Erythroblast (primary cell): ENCODE data around the gene VAMP2.

Experiments used
- DNase-seq, 2 experiments: peaks; one replicate each; lab custom pipeline; 2025; lab: John Stamatoyannopoulos, UW
- GATA1 ChIP-seq: IDR thresholded peaks from 2 replicates; pipeline ENCODE4 v1.6.1; 2011; ENCODE audit warnings: low read depth, mild to moderate bottlenecking, control low read depth, low read length, moderate library complexity
- POLR2A ChIP-seq: IDR thresholded peaks from 2 replicates; pipeline ENCODE4 v1.6.1; 2011; ENCODE audit warnings: mild to moderate bottlenecking, low read length

VAMP2 gene

GRCh38 chr17:8138672-8139371 is 23.9 kb downstream of the VAMP2 start:
- peak; percentile 98 to 99 for DNase-seq
- TF ChIP-seq POLR2A: peak; percentile 81
- TF ChIP-seq GATA1: no peak

- no peak for DNase-seq
- no peak for TF ChIP-seq GATA1
- no peak for TF ChIP-seq POLR2A
These were observed 24.4 kb downstream of the VAMP2 start for GRCh38 chr17:8138374-8138671.

DNA sequence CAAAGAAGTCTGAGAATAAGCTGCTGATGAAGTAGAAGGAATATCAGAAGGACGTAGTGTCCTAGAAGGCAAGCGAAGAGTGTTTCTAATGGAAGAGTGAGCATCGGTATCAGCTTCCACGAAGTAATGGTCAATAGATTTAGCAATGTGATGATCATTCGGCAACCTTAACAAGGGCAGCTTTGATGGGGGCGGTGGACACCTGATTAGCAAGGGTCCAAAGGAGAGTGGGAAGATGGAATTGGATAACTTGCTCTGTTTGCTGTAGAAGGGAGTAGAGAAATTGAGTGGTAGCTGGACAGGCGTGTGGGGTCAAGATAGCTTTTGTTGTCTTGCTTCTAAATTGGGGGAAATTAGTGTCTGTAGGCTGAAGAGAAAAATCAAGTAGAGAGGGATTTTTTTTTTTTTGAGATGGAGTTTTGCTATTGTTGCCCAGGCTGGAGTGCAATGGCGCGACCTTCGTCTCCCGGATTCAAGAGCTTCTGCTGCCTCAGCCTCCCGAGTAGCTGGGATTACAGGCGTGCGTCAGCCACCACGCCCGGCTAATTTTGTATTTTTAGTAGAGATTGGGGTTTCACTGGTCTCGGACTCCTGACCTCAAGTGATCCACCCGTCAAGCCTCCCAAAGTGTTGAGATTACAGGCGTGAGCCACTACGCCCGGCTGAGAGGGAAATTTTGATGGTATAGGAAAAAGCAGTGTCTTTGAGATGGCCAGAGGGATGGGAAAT is 24.9 kb downstream of the VAMP2 start:
- TF ChIP-seq GATA1 (no peak), POLR2A (no peak)
- no peak for DNase-seq

DNA sequence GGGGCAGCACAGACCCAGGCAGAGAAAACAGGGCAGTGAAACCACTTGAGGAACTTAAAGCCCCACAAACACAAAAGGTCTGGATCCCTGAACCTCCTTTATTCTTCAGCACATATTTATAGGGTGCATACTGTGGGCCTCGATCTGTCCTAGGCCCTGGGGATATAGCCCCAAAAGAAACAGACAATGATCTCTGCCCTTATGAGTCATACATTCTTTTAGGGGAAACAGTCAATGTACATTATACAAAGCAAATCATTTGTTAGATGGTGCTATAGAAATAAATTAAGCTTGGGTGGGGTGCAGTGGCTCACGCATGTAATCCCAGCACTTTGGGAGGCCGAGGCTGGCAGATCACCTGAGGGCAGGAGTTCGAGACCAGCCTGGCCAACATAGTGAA is 28.8 kb downstream of the VAMP2 start:
- TF ChIP-seq GATA1 (no peak), POLR2A (no peak)
- DNase-seq: no peak

DNA sequence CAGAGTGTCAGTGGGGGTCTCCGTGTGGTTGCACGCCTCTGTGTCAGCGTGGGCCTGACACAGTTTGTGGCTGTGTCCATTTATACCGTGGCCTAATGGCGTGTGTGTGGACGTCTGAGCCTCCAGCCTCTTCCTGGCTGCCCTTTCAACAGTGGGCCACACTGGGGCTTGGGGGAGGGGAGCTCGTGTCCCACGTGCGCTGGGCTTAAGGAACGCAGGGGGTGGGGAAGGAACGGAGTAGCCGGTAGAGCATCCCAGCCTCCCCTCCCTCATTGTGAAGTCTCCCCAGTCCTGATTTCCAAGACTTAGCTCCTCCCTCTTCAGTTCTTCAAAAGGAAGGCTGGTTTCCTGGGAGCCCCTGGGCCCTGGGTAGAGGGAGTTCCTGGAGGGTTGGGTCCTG is 29.3 kb downstream of the VAMP2 start:
- DNase-seq: no peak
- TF ChIP-seq GATA1 (no peak), POLR2A (no peak)

DNA sequence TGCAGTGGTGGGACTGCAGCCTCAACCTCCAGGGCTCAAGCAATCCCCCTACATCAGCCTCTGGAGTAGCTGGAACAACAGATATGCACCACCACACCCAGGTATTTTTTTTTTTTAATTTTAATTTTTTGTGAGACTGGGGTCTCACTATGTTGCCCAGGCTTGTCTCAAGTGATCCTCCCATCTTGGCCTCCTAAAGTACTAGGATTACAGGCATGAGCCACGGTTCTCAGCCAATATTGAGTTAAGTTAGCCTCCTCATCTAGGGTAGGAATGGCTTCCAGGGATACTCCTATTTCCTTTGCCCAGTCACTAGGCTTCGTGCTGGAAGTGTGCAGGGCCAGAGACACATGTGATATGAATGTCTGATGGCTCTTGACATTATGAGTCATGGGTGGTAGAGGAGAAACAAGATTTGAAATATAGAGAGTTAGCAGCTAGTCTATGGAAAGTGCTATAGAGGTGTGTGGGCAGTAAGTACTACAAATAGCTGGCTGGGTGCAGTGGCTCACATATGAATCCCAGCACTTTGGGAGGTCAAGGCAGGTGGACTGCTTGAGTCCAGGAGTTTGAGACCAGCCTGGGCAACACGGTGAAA is 30.8 kb downstream of the VAMP2 start:
- no peak for DNase-seq
- TF ChIP-seq POLR2A (no peak), GATA1 (no peak)

DNA sequence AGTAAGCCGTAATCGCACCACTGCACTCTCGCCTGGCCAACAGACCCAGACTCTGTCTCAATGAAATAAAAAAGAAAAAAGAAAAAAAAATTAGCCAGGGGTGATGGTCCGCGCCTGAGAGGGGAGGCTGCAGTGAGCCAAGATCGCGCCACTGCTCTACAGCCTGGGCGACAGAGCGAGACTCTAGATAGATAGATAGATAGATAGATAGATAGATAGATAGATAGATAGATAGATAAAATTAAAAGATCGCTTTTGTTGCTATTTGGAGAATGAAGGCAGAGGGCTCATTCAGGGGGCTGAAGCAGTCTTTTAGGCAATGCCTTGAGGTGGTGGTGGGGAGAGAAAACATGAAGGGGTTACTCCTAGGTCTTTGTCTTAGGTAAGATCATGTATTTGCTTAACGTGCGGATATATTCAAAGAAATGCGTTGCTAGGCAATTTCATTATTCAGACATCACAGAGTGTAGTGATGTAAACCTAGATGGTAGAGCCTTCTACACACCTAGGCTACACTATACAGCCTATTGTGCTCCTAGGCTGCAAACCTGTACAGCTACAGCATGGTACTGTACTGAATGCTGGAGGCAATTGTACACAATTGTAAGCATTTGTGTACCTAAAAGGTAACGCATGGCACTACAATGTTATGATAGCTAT is 34.5 kb downstream of the VAMP2 start:
- no peak for DNase-seq
- TF ChIP-seq GATA1 (no peak), POLR2A (no peak)

DNA sequence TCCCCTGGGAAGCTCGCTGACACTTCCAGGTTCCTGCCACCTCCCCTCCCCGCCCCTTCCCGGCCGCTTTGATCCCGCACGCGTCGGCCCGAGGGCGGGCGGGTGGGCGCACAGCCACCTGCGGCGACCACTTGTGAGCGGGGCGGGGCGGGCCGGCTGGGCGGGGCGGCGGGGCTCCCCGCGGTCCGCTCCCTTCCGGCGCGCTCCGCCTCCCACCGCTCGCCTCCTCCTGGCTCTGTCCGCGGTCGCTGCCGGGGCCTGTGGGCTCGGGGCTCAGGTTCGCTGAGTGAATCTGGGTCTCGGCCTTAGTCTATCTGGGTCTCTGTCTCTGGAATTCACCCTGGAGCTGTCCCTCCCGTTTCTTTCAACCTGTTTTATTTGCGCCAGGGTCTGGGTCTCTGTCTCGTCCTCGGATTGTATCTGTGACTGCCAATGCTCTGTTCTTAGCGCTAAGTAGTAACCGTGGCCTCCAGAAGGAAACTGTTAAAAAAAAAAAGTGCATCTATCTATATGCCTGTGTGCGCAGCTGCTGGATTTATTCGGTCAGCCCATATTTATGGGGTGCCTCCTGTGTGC is 36.2 kb downstream of the VAMP2 start:
- TF ChIP-seq POLR2A (no peak), GATA1 (no peak)
- peak; percentile 57 to 58 for DNase-seq

GRCh38 chr17:8125947-8126490 is 36.7 kb downstream of the VAMP2 start:
- no peak for DNase-seq
- TF ChIP-seq POLR2A (no peak), GATA1 (no peak)

- peak; percentile 82 to 92 for DNase-seq
- TF ChIP-seq POLR2A: no peak
- no peak for TF ChIP-seq GATA1
These were observed 37.4 kb downstream of the VAMP2 start for GRCh38 chr17:8125154-8125946.

GRCh38 chr17:8124350-8125153 is 38.2 kb downstream of the VAMP2 start:
- TF ChIP-seq POLR2A (no peak), GATA1 (no peak)
- no peak for DNase-seq

DNA sequence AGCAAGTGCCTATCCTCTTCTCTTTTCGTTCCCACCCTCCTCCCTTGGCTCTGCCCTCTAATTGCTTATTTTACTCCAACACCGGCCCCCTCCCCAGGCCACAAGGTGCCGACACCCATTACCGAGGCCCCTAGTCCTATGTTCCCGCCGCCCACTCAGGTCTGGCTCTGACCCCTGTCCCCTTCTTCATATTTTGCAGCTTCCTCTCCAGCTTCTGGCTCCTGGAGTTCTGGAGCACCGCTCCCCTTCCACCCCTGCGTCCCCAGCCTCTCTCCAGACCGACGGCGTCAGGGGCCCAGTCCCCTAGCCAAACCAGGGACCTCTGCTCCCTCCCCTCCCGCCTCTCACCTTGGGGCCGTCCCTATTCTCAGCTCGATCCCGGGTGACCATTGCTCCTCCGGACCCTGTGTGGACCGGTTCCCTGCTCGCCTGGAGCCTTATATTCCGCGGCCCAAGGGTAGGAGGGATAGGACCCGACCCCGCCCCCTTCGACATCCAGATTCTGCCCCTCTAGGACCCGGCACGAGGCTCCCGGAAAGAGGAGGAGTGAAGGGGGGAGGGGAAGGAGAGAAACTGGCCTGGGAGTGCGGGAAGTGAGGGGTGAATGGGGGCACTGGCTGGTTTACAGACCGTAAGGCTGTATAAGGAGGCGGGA is 38.9 kb downstream of the VAMP2 start, which contains the start of gene HES7:
HES7 (minus strand) TSS at position 412 of the 655 bp plus-strand sequence; CDS start at position 390, 22 bp downstream.
- no peak for DNase-seq
- no peak for TF ChIP-seq POLR2A
- TF ChIP-seq GATA1: no peak
